ENCODE measurements around the gene HTRA2.

GRCh38 chr2:74481431-74481830, 48.3 kb upstream of the HTRA2 start:
- TF ChIP-seq CTCF (IDR thresholded peaks at IDR 0.05; ENCODE audit: low read depth, low read length, missing input control) (no peak), GABPA (IDR thresholded peaks at IDR 0.05 in 1 of 2, conservative IDR thresholded peaks at IDR 0.05 in 1 of 2) (no peak), RXRA (IDR thresholded peaks at IDR 0.05) (no peak), MAX (IDR thresholded peaks at IDR 0.05) (no peak), HNF4G (IDR thresholded peaks at IDR 0.05) (no peak), RAD21 (IDR thresholded peaks at IDR 0.05) (no peak), FOXA1 (IDR thresholded peaks at IDR 0.05) (no peak), REST (IDR thresholded peaks at IDR 0.05) (no peak), HNF4A (conservative IDR thresholded peaks at IDR 0.05) (no peak)

All from liver (tissue), 3 donors.